ENCODE results near the gene AP3M1.

DNA sequence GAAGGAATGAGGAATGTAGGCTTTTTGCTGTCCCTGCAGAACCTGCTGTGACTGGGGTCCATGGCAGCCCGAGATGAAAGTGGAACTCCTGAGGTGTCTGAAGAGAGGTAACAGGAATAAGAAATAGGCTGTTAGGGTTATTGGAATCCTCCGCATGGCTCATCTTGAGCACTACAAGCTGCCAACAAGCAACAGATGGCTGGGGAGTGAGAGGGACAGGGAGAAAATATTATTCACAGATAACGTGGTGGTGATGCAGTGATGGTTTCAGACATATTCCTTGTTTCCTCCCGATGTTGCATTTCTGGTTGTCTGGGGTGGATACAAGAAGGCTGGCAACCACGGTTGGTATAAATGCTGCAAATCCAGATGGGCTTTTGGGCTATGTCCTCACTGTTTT, 46.1 kb downstream of the AP3M1 start:
- no peak for TF ChIP-seq YY1 (IDR thresholded peaks at IDR 0.05; ENCODE audit: insufficient read depth, insufficient read length)
- no peak for TF ChIP-seq SUZ12 (IDR thresholded peaks at IDR 0.05; ENCODE audit: extremely low read depth, insufficient read depth, insufficient read length)

Data from NT2/D1 (cell line).